ENCODE results near the gene PMPCA.

- TF ChIP-seq POLR2A (IDR thresholded peaks at IDR 0.05; ENCODE audit: low read depth, low read length) (no peak), CTCF (IDR thresholded peaks at IDR 0.05; ENCODE audit: extremely low read depth in 1 of 2, insufficient read depth in 1 of 2, low read depth in 1 of 2, low read length in 2 of 2) (no peak), EZH2 (IDR thresholded peaks at IDR 0.05; ENCODE audit: borderline replicate concordance, low read depth, low read length, severe bottlenecking) (no peak), POLR2AphosphoS5 (IDR thresholded peaks at IDR 0.05; ENCODE audit: insufficient read depth, low read depth, low read length) (no peak)
Measured at GRCh38 chr9:136424750-136425362, 14.4 kb downstream of the PMPCA start.

Data from endothelial cell of umbilical vein (primary cell).